Kidney (tissue), 14 donors: Measurements from ENCODE around the gene ASIC5. TPM values are rescaled to one million over a fixed set of nuclear protein-coding genes. Genes with fewer than 3 reads are reported as not detected.

ENCODE experiments used
- DNase-seq, 5 donors: peaks; one replicate each; pipeline ENCODE4 v3.0.0-alpha.2; 2013 to 2020
- FAIRE-seq: peaks from 2 replicates; lab custom pipeline; 2012; peaks lifted over from hg19 to GRCh38; lab: Jason Lieb, UNC
- H3K27ac ChIP-seq, 2 donors: one replicate each; pipeline ENCODE4 v1.7.0; 2013; ENCODE audit warnings: low read depth in 2 of 2, low read length in 2 of 2, inconsistent platforms in 1 of 2
- H3K27me3 ChIP-seq: one replicate; pipeline ENCODE4 v1.7.1; 2013; ENCODE audit warnings: low read length, inconsistent platforms; ENCODE audit not compliant: control insufficient read depth, insufficient read depth
- H3K36me3 ChIP-seq, 3 donors: one replicate each; pipeline versions ENCODE4 v1.7.0 to v1.7.1; 2013; ENCODE audit warnings: low read length in 3 of 3, control low read depth in 1 of 3, inconsistent platforms in 1 of 3; ENCODE audit not compliant: insufficient read depth in 3 of 3, control insufficient read depth in 2 of 3
- H3K4me1 ChIP-seq, 3 donors: one replicate each; pipeline versions ENCODE4 v1.7.0 to v1.7.1; 2013; ENCODE audit warnings: low read length in 3 of 3, inconsistent platforms in 1 of 3, low read depth in 1 of 3; ENCODE audit not compliant: control insufficient read depth in 2 of 3, insufficient read depth in 2 of 3
- H3K4me3 ChIP-seq, 3 donors: one replicate each; pipeline versions ENCODE4 v1.7.0 to v1.8.1; 2013; ENCODE audit warnings: low read length in 3 of 3, control low read depth in 1 of 3, inconsistent platforms in 1 of 3
- H3K9ac ChIP-seq, 3 donors: one replicate each; pipeline versions ENCODE4 v1.7.0 to v1.7.1; 2013; ENCODE audit warnings: low read length in 3 of 3, control low read depth in 1 of 3, inconsistent platforms in 1 of 3
- H3K9me3 ChIP-seq, 3 donors: one replicate each; pipeline versions ENCODE4 v1.7.0 to v1.7.1; 2013; ENCODE audit warnings: low read length in 3 of 3, control low read depth in 1 of 3, inconsistent platforms in 1 of 3; ENCODE audit not compliant: control insufficient read depth in 2 of 3, insufficient read depth in 1 of 3
- CTCF ChIP-seq: IDR thresholded peaks from 3 replicates; pipeline ENCODE4 v1.5.1; 2012; ENCODE audit warnings: mild to moderate bottlenecking, moderate library complexity, borderline replicate concordance; ENCODE audit not compliant: insufficient read depth; ENCODE audit errors: extremely low read depth
- intact Hi-C: fragments of 100-400 bp; cut with DNase I; formaldehyde crosslinking; loops from one replicate; pipeline ENCODE4 v1.11.1; 2022
- polyA plus RNA-seq: library from polyadenylated mRNA; stranded (reverse); fragments of 350-450 nt; fragmentation: Illumina TruSeq; extraction: RNeasy Lipid Tissue Mini Kit (QIAGEN cat#74804); gene quantifications from one replicate; pipeline ENCODE4 v1.2.3, GENCODE V29; 2014; ENCODE audit warnings: low read depth, low replicate concordance; ENCODE audit not compliant: insufficient read depth
- total RNA-seq: library from RNA; stranded (reverse); fragmentation: NEBNext Ultra II Directional; extraction: Animal tissue kit (Norgen Biotek cat#: 25700); gene quantifications from one replicate; pipeline ENCODE4 v1.2.1, GENCODE V29; 2021
- donor health status: control.
- donor health status: control.
- donor health status: control.
- donor health status: control.
- donor health status: control.
- donor health status: DM: yes; HTN: yes; CAD: no.
- donor health status: Normal renal cell carcinoma (clear cell type).

The ASIC5 gene
- total and polyA plus RNA-seq, 2 donors from 2014 or later: not detected

GRCh38 chr4:155837203-155837796 lies 28.8 kb downstream of the ASIC5 start:
- H3K27ac ChIP-seq: no peak overlapping the region
- intact Hi-C loops: no loop called here
- H3K4me1 ChIP-seq: no peaks in the 10 kb centered on the region
- no peak for TF ChIP-seq CTCF
- FAIRE-seq (no peak), DNase-seq (no peak)
- no peaks in the 10 kb centered on the region for H3K36me3 ChIP-seq
- H3K4me3 ChIP-seq: no peak overlapping the region
- no peak overlapping the region for H3K9ac ChIP-seq
- no peaks in the 10 kb centered on the region for H3K9me3 ChIP-seq
- no peaks in the 10 kb centered on the region for H3K27me3 ChIP-seq

DNA sequence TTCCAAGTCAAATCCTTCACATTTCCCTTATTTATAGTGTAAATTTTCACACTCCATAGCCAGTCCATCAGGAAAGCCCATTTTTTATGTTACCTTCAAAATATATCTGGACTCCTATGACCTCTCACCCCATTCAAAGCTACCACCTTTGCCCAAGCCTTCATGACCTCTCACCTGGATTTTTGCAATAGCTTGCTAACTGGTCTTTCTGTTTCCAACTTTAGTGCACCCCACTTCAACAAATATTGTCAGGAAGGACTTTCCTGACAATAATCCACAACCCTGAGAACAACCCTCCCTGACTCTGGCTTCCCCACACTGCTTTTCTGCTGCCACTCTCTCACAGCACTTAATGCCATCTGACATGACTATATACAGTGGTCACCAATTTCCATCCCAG lies 33.4 kb downstream of the ASIC5 start:
- H3K27ac ChIP-seq: no peak overlapping the region
- no peak for FAIRE-seq
- intact Hi-C loops: no loop called here
- no peak for TF ChIP-seq CTCF
- no peak overlapping the region for H3K4me3 ChIP-seq
- no peaks in the 10 kb centered on the region for H3K9me3 ChIP-seq
- no peaks in the 10 kb centered on the region for H3K4me1 ChIP-seq
- DNase-seq: no peak
- H3K27me3 ChIP-seq: no peaks in the 10 kb centered on the region
- no peak overlapping the region for H3K9ac ChIP-seq
- H3K36me3 ChIP-seq: no peaks in the 10 kb centered on the region

GRCh38 chr4:155828628-155829027 lies 37.4 kb downstream of the ASIC5 start:
- intact Hi-C loops: loop anchor here (10.0 kb wide), 1 partner anchor 106 kb away; no protein-coding TSS in a partner anchor
- DNase-seq (no peak), FAIRE-seq (no peak)
- no peak overlapping the region for H3K4me3 ChIP-seq
- H3K4me1 ChIP-seq: no peaks in the 10 kb centered on the region
- H3K27me3 ChIP-seq: no peaks in the 10 kb centered on the region
- no peak overlapping the region for H3K9ac ChIP-seq
- H3K9me3 ChIP-seq: no peaks in the 10 kb centered on the region
- no peaks in the 10 kb centered on the region for H3K36me3 ChIP-seq
- no peak overlapping the region for H3K27ac ChIP-seq
- no peak for TF ChIP-seq CTCF

DNA sequence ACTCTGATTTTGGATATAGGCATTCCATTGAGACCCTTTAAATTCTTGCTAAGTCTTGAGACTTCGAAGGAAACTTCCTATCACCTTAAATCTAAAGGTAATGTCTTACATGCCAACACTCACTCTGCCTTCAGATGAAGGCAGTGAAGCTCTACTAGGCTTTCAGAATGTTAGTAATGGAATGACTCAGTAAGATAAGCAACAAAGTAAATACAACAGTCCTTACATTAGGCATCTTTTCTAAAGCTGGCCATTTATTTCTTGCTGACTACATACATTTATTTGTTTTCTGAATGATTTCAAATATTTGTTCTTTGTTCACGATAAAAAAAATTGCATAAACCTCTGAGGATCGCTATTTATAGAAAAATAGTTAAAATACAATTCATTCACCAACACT lies 43.5 kb downstream of the ASIC5 start:
- H3K4me3 ChIP-seq: no peak overlapping the region
- DNase-seq: no peak
- FAIRE-seq: no peak
- TF ChIP-seq CTCF: no peak
- intact Hi-C loops: loop anchor here (10.0 kb wide), 1 partner anchor 112 kb away; no protein-coding TSS in a partner anchor
- no peaks in the 10 kb centered on the region for H3K36me3 ChIP-seq
- H3K4me1 ChIP-seq: no peaks in the 10 kb centered on the region
- H3K9me3 ChIP-seq: no peaks in the 10 kb centered on the region
- H3K27me3 ChIP-seq: no peaks in the 10 kb centered on the region
- no peak overlapping the region for H3K9ac ChIP-seq
- no peak overlapping the region for H3K27ac ChIP-seq
